ENCODE data around the gene OTOA.
"Not testable (repeated sequence)": the region's sequence is repeated elsewhere in the genome, so short reads cannot be mapped to it uniquely, and the experiment has no call there.

The OTOA gene

DNA sequence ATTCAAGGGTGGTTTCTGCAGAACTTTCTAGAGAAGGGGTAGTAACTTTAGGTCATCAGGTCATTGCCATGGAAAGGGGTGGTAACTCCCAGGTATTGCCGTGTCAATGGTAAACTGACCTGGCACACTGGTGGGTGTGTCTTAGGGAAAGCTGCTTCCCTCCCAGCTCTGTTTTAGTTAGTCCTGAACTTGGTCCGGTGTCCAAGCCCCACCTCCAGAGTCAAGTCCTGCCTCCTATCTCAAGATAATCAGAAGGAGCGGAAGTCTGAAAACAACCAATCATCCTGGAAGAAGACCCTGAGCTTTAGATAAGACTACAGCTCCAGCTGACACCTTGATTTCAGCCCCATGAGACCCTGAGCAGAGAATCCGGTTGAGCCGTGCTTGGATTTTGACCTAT lies 105.0 kb downstream of the OTOA start:
- not testable (repeated sequence) for H3K23ac ChIP-seq (ENCODE audit: low read length); H3K4me1 ChIP-seq (ENCODE audit: control insufficient read depth in 1 of 2, insufficient read depth in 2 of 2, low read length in 2 of 2); H3K9ac ChIP-seq (ENCODE audit: low read length); H4K8ac ChIP-seq (ENCODE audit: low read depth, low read length); H3K4me3 ChIP-seq (ENCODE audit: low read depth, low read length); H3K9me3 ChIP-seq (ENCODE audit: insufficient read depth, low read depth, low read length); H2AFZ ChIP-seq (ENCODE audit: insufficient read depth, low read length, poor library complexity); H3K14ac ChIP-seq (ENCODE audit: low read length); H2BK120ac ChIP-seq (ENCODE audit: insufficient read depth, low read length, poor library complexity); H3K27me3 ChIP-seq (ENCODE audit: insufficient read depth, low read length); H4K12ac ChIP-seq (ENCODE audit: low read depth, low read length); H3K79me2 ChIP-seq (ENCODE audit: control insufficient read depth, insufficient read depth, low read length, poor library complexity); H3K18ac ChIP-seq (ENCODE audit: low read length); H2BK5ac ChIP-seq (ENCODE audit: low read depth, low read length, poor library complexity); H3K27ac ChIP-seq (ENCODE audit: low read depth, low read length); H4K91ac ChIP-seq (ENCODE audit: low read depth, low read length); H2BK12ac ChIP-seq (ENCODE audit: low read length); DNase-seq; H3K36me3 ChIP-seq (ENCODE audit: control insufficient read depth in 1 of 2, insufficient read depth in 2 of 2, low read length in 2 of 2); H3K4ac ChIP-seq (ENCODE audit: low read depth, low read length); H2AK5ac ChIP-seq (ENCODE audit: low read length); H3K79me1 ChIP-seq (ENCODE audit: low read length); H3K4me2 ChIP-seq (ENCODE audit: low read length)
- WGBS (ENCODE audit: extremely low coverage, insufficient coverage, insufficient read length), result no CpG with 5 or more reads among the region's 5 CpGs

GRCh38 chr16:21769284-21769683 lies 105.5 kb downstream of the OTOA start:
- not testable (repeated sequence) for H3K9me3 ChIP-seq (ENCODE audit: insufficient read depth, low read depth, low read length); H3K79me1 ChIP-seq (ENCODE audit: low read length); H3K36me3 ChIP-seq (ENCODE audit: control insufficient read depth in 1 of 2, insufficient read depth in 2 of 2, low read length in 2 of 2); H2BK120ac ChIP-seq (ENCODE audit: insufficient read depth, low read length, poor library complexity); H4K12ac ChIP-seq (ENCODE audit: low read depth, low read length); H4K8ac ChIP-seq (ENCODE audit: low read depth, low read length); H2BK5ac ChIP-seq (ENCODE audit: low read depth, low read length, poor library complexity); H2AFZ ChIP-seq (ENCODE audit: insufficient read depth, low read length, poor library complexity); H3K4ac ChIP-seq (ENCODE audit: low read depth, low read length); H4K91ac ChIP-seq (ENCODE audit: low read depth, low read length); DNase-seq; H3K14ac ChIP-seq (ENCODE audit: low read length); H3K27me3 ChIP-seq (ENCODE audit: insufficient read depth, low read length); H3K4me1 ChIP-seq (ENCODE audit: control insufficient read depth in 1 of 2, insufficient read depth in 2 of 2, low read length in 2 of 2); H3K27ac ChIP-seq (ENCODE audit: low read depth, low read length); H2BK12ac ChIP-seq (ENCODE audit: low read length); H2AK5ac ChIP-seq (ENCODE audit: low read length); H3K79me2 ChIP-seq (ENCODE audit: control insufficient read depth, insufficient read depth, low read length, poor library complexity); H3K4me2 ChIP-seq (ENCODE audit: low read length); H3K9ac ChIP-seq (ENCODE audit: low read length); H3K4me3 ChIP-seq (ENCODE audit: low read depth, low read length); H3K23ac ChIP-seq (ENCODE audit: low read length); H3K18ac ChIP-seq (ENCODE audit: low read length)
- no CpG with 5 or more reads among the region's 2 CpGs for WGBS (ENCODE audit: extremely low coverage, insufficient coverage, insufficient read length)

DNA sequence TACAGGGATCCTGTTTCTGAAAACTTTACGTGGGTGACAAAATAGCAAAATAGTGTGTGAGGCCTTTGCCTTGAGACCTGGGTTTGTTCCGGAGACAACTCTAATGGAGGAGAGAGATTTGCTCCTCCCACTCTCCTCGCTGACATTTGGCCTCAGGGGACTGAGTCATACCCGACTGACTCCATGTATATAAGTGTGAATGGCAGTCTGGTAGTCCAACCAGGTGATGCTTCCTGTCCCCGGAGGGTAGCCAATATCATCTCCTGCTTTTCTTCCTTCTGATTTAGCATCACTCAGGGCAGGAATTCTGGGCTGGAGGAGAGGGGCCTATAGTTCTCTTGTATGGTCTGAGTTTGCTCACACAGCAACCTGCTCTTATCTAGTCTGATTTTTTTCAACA lies 106.8 kb downstream of the OTOA start:
- not testable (repeated sequence) for H3K9ac ChIP-seq (ENCODE audit: low read length); H4K8ac ChIP-seq (ENCODE audit: low read depth, low read length); H3K36me3 ChIP-seq (ENCODE audit: control insufficient read depth in 1 of 2, insufficient read depth in 2 of 2, low read length in 2 of 2); H3K9me3 ChIP-seq (ENCODE audit: insufficient read depth, low read depth, low read length); H3K4me1 ChIP-seq (ENCODE audit: control insufficient read depth in 1 of 2, insufficient read depth in 2 of 2, low read length in 2 of 2); H2AFZ ChIP-seq (ENCODE audit: insufficient read depth, low read length, poor library complexity); H3K4me3 ChIP-seq (ENCODE audit: low read depth, low read length); H2AK5ac ChIP-seq (ENCODE audit: low read length); H2BK5ac ChIP-seq (ENCODE audit: low read depth, low read length, poor library complexity); H3K27ac ChIP-seq (ENCODE audit: low read depth, low read length); H3K79me1 ChIP-seq (ENCODE audit: low read length); H3K4me2 ChIP-seq (ENCODE audit: low read length); H3K27me3 ChIP-seq (ENCODE audit: insufficient read depth, low read length); H3K4ac ChIP-seq (ENCODE audit: low read depth, low read length); H3K18ac ChIP-seq (ENCODE audit: low read length); H3K14ac ChIP-seq (ENCODE audit: low read length); H4K91ac ChIP-seq (ENCODE audit: low read depth, low read length); H3K23ac ChIP-seq (ENCODE audit: low read length); DNase-seq; H4K12ac ChIP-seq (ENCODE audit: low read depth, low read length); H2BK12ac ChIP-seq (ENCODE audit: low read length); H3K79me2 ChIP-seq (ENCODE audit: control insufficient read depth, insufficient read depth, low read length, poor library complexity); H2BK120ac ChIP-seq (ENCODE audit: insufficient read depth, low read length, poor library complexity)
- WGBS (ENCODE audit: extremely low coverage, insufficient coverage, insufficient read length), result no CpG with 5 or more reads among the region's 5 CpGs

- not testable (repeated sequence) for H3K23ac ChIP-seq (ENCODE audit: low read length); H3K27me3 ChIP-seq (ENCODE audit: insufficient read depth, low read length); H4K8ac ChIP-seq (ENCODE audit: low read depth, low read length); H3K4me3 ChIP-seq (ENCODE audit: low read depth, low read length); H2BK12ac ChIP-seq (ENCODE audit: low read length); H3K36me3 ChIP-seq (ENCODE audit: control insufficient read depth in 1 of 2, insufficient read depth in 2 of 2, low read length in 2 of 2); DNase-seq; H2AFZ ChIP-seq (ENCODE audit: insufficient read depth, low read length, poor library complexity); H3K18ac ChIP-seq (ENCODE audit: low read length); H2BK5ac ChIP-seq (ENCODE audit: low read depth, low read length, poor library complexity); H3K9ac ChIP-seq (ENCODE audit: low read length); H4K12ac ChIP-seq (ENCODE audit: low read depth, low read length); H3K27ac ChIP-seq (ENCODE audit: low read depth, low read length); H3K4ac ChIP-seq (ENCODE audit: low read depth, low read length); H3K79me2 ChIP-seq (ENCODE audit: control insufficient read depth, insufficient read depth, low read length, poor library complexity); H2BK120ac ChIP-seq (ENCODE audit: insufficient read depth, low read length, poor library complexity); H4K91ac ChIP-seq (ENCODE audit: low read depth, low read length); H3K79me1 ChIP-seq (ENCODE audit: low read length); H3K14ac ChIP-seq (ENCODE audit: low read length); H3K4me1 ChIP-seq (ENCODE audit: control insufficient read depth in 1 of 2, insufficient read depth in 2 of 2, low read length in 2 of 2); H2AK5ac ChIP-seq (ENCODE audit: low read length); H3K4me2 ChIP-seq (ENCODE audit: low read length); H3K9me3 ChIP-seq (ENCODE audit: insufficient read depth, low read depth, low read length)
- WGBS (ENCODE audit: extremely low coverage, insufficient coverage, insufficient read length), result no CpG with 5 or more reads among the region's 9 CpGs
These were observed 108.9 kb downstream of the OTOA start for GRCh38 chr16:21772547-21773206.
